Astrocyte of the cerebellum (primary cell): ENCODE results near the gene SLC22A25.
"Not testable (repeated sequence)": the region's sequence is repeated elsewhere in the genome, so short reads cannot be mapped to it uniquely, and the experiment has no call there.

Experiments used
- DNase-seq: peaks from one replicate; pipeline ENCODE4 v3.0.0-alpha.2; 2011; ENCODE audit warnings: low read depth
- H3K4me3 ChIP-seq: 2 replicates; pipeline ENCODE4 v1.5.1; 2011; ENCODE audit warnings: mild to moderate bottlenecking, low read depth, low read length, moderate library complexity
- CTCF ChIP-seq: IDR thresholded peaks from 2 replicates; pipeline ENCODE4 v1.5.1; 2012; ENCODE audit warnings: low read length, low read depth, moderate library complexity, mild to moderate bottlenecking; ENCODE audit errors: missing control alignments
- in situ Hi-C: cut with HindIII; loops from 2 replicates; pipeline ENCODE4 v1.10.0; 2017; ENCODE audit warnings: low sequenced_read_pairs

SLC22A25 gene

GRCh38 chr11:63274776-63275175 is 31.4 kb upstream of the SLC22A25 start:
- no peak for TF ChIP-seq CTCF
- in situ Hi-C loops = no loop called here
- DNase-seq = no peak
- H3K4me3 ChIP-seq = no peak overlapping the region

- H3K4me3 ChIP-seq = no peak overlapping the region
- no peak for DNase-seq
- TF ChIP-seq CTCF = no peak
- in situ Hi-C loops = no loop called here
Observed at GRCh38 chr11:63273685-63274084, 30.3 kb upstream of the SLC22A25 start.

- no peak for TF ChIP-seq CTCF
- in situ Hi-C loops = no loop called here
- no peak for DNase-seq
- no peak overlapping the region for H3K4me3 ChIP-seq
Observed at GRCh38 chr11:63262547-63262946, 19.1 kb upstream of the SLC22A25 start.

- in situ Hi-C loops = no loop called here
- H3K4me3 ChIP-seq = no peak overlapping the region
- no peak for TF ChIP-seq CTCF
- no peak for DNase-seq
Observed at GRCh38 chr11:63251312-63251711, 7.9 kb upstream of the SLC22A25 start.

GRCh38 chr11:63250162-63251050 is 7.0 kb upstream of the SLC22A25 start:
- DNase-seq = no peak
- in situ Hi-C loops = no loop called here
- no peak for TF ChIP-seq CTCF
- H3K4me3 ChIP-seq = no peak overlapping the region

GRCh38 chr11:63248966-63249365 is 5.6 kb upstream of the SLC22A25 start:
- no peak for TF ChIP-seq CTCF
- H3K4me3 ChIP-seq = no peak overlapping the region
- no peak for DNase-seq
- in situ Hi-C loops = loop anchor here (5.0 kb wide), 1 partner anchor 67 kb away; no protein-coding TSS in a partner anchor

- not testable (repeated sequence) for H3K4me3 ChIP-seq, DNase-seq
- in situ Hi-C loops = loop anchor here (5.0 kb wide), 1 partner anchor 65 kb away; no protein-coding TSS in a partner anchor
Observed at GRCh38 chr11:63247237-63248002, 4.0 kb upstream of the SLC22A25 start.
